ENCODE measurements around the gene CACNA1C.

Gene CACNA1C

GRCh38 chr12:2167231-2167630, 114.4 kb downstream of the CACNA1C start:
- no peak overlapping the region for H3K4me2 ChIP-seq
- H3K27me3 ChIP-seq (ENCODE audit: insufficient read depth, low read depth), result no peaks in the 10 kb centered on the region
- no peak overlapping the region for H3K9ac ChIP-seq
- H4K20me1 ChIP-seq (ENCODE audit: insufficient read depth), result no peaks in the 10 kb centered on the region
- H3K4me3 ChIP-seq (IDR thresholded peaks at IDR 0.05; ENCODE audit: insufficient read depth, low read depth, low read length), result no peak overlapping the region
- H3K4me1 ChIP-seq (ENCODE audit: low read depth, poor library complexity, severe bottlenecking), result no peaks in the 10 kb centered on the region
- TF ChIP-seq, protein P1, sequence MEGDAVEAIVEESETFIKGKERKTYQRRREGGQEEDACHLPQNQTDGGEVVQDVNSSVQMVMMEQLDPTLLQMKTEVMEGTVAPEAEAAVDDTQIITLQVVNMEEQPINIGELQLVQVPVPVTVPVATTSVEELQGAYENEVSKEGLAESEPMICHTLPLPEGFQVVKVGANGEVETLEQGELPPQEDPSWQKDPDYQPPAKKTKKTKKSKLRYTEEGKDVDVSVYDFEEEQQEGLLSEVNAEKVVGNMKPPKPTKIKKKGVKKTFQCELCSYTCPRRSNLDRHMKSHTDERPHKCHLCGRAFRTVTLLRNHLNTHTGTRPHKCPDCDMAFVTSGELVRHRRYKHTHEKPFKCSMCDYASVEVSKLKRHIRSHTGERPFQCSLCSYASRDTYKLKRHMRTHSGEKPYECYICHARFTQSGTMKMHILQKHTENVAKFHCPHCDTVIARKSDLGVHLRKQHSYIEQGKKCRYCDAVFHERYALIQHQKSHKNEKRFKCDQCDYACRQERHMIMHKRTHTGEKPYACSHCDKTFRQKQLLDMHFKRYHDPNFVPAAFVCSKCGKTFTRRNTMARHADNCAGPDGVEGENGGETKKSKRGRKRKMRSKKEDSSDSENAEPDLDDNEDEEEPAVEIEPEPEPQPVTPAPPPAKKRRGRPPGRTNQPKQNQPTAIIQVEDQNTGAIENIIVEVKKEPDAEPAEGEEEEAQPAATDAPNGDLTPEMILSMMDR (conservative IDR thresholded peaks at IDR 0.05; ENCODE audit: low read depth, low read length), result no peak
- no peak overlapping the region for H3K27ac ChIP-seq
- H3K79me2 ChIP-seq (ENCODE audit: insufficient read depth, low read depth), result no peaks in the 10 kb centered on the region
- no peaks in the 10 kb centered on the region for H3K36me3 ChIP-seq (ENCODE audit: insufficient read depth)
- H2AFZ ChIP-seq (ENCODE audit: low read depth), result no peak overlapping the region

- H3K9ac ChIP-seq, result no peak overlapping the region
- TF ChIP-seq, protein P1 (conservative IDR thresholded peaks at IDR 0.05; ENCODE audit: low read depth, low read length), result no peak
- H3K4me2 ChIP-seq, result no peak overlapping the region
Observed at GRCh38 chr12:2168808-2169207, 116.0 kb downstream of the CACNA1C start.

DNA sequence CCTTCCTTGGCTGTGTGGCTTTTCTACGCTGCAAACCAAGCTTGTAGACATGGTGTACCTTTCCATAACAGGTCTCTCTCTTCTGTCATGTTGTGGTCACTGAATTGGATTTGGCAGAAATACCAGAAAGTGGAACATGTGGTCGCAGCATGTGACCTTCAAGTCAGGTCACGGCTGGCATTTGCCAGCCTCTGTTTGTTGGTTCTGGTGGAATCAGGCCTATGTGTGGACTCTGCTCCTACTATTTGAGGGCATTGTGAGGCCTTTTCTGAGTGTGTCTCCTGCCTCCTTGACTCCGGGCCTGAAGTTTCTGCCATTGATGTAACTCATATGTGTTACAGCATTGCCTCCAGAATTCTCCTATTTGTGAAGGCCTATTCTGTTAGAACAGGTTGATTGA, 116.7 kb downstream of the CACNA1C start:
- Histone ChIP-seq H3K4me1 (ENCODE audit: low read depth, poor library complexity, severe bottlenecking) (no peaks in the 10 kb centered on the region), H3K36me3 (ENCODE audit: insufficient read depth) (no peaks in the 10 kb centered on the region), H3K9ac (no peak overlapping the region), H3K27ac (no peak overlapping the region), H2AFZ (ENCODE audit: low read depth) (no peak overlapping the region), H3K27me3 (ENCODE audit: insufficient read depth, low read depth) (no peaks in the 10 kb centered on the region), H3K4me3 (IDR thresholded peaks at IDR 0.05; ENCODE audit: insufficient read depth, low read depth, low read length) (no peak overlapping the region), H3K4me2 (no peak overlapping the region), H3K79me2 (ENCODE audit: insufficient read depth, low read depth) (no peaks in the 10 kb centered on the region), H4K20me1 (ENCODE audit: insufficient read depth) (no peaks in the 10 kb centered on the region)
- TF ChIP-seq, protein P1 (conservative IDR thresholded peaks at IDR 0.05; ENCODE audit: low read depth, low read length), result no peak

More at GRCh38 chr12:2168808-2169207, 116.0 kb downstream of the CACNA1C start:
- Histone ChIP-seq H3K4me1 (ENCODE audit: low read depth, poor library complexity, severe bottlenecking) (no peaks in the 10 kb centered on the region), H3K27me3 (ENCODE audit: insufficient read depth, low read depth) (no peaks in the 10 kb centered on the region), H3K4me3 (IDR thresholded peaks at IDR 0.05; ENCODE audit: insufficient read depth, low read depth, low read length) (no peak overlapping the region), H2AFZ (ENCODE audit: low read depth) (no peak overlapping the region), H3K79me2 (ENCODE audit: insufficient read depth, low read depth) (no peaks in the 10 kb centered on the region), H3K27ac (no peak overlapping the region), H3K36me3 (ENCODE audit: insufficient read depth) (no peaks in the 10 kb centered on the region), H4K20me1 (ENCODE audit: insufficient read depth) (no peaks in the 10 kb centered on the region)

DNA sequence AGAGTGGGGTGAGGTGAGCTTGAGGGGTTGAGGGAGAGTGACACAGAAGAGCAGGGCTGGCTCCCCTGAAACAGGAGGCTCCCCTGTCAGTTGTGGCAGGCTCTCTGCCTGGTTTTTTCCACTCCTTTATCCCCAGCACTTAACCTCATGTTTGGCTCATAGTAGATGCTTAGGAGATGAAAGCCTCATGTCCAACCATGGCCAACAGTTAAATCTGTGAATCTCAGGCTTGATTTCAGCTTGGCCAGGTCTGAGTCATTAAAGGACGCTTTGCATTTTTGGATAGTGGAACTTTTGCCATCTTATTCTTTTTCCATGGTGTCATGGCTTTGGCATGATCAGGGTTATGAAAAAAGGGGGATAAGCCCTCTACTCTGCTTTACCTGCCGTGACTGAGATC, 117.2 kb downstream of the CACNA1C start:
- no peaks in the 10 kb centered on the region for H3K27me3 ChIP-seq (ENCODE audit: insufficient read depth, low read depth)
- no peaks in the 10 kb centered on the region for H4K20me1 ChIP-seq (ENCODE audit: insufficient read depth)
- no peak overlapping the region for H2AFZ ChIP-seq (ENCODE audit: low read depth)
- no peaks in the 10 kb centered on the region for H3K36me3 ChIP-seq (ENCODE audit: insufficient read depth)
- no peak overlapping the region for H3K4me2 ChIP-seq
- no peaks in the 10 kb centered on the region for H3K4me1 ChIP-seq (ENCODE audit: low read depth, poor library complexity, severe bottlenecking)
- TF ChIP-seq, protein P1 (conservative IDR thresholded peaks at IDR 0.05; ENCODE audit: low read depth, low read length), result no peak
- no peak overlapping the region for H3K9ac ChIP-seq
- H3K4me3 ChIP-seq (IDR thresholded peaks at IDR 0.05; ENCODE audit: insufficient read depth, low read depth, low read length), result no peak overlapping the region
- no peaks in the 10 kb centered on the region for H3K79me2 ChIP-seq (ENCODE audit: insufficient read depth, low read depth)
- H3K27ac ChIP-seq, result no peak overlapping the region
